B cell (primary cell): ENCODE results near the gene HTRA3. TPM values are rescaled to one million over a fixed set of nuclear protein-coding genes. Genes with fewer than 3 reads are reported as not detected.

Source experiments
- ATAC-seq: fragments of 200-7000 bp; cut with Tn5 transposase; one replicate; pipeline ENCODE4 v1.10.0; 2021; ENCODE audit warnings: low read depth, mild to moderate bottlenecking, moderate number of reproducible peaks, moderate library complexity
- CTCF ChIA-PET: fragments of 350-600 bp; sonication (Branson Sonifier 250); formaldehyde crosslinking; loops from one replicate; lab custom pipeline; 2021; ENCODE audit warnings: antibody characterized with exemption, inconsistent platforms; lab: Charles Lee
- POLR2A ChIA-PET: fragments of 350-600 bp; sonication (Branson Sonifier 250); formaldehyde crosslinking; loops from one replicate; lab custom pipeline; 2021; ENCODE audit warnings: antibody characterized with exemption; lab: Charles Lee
- DNase-seq: peaks from one replicate; pipeline ENCODE4 v3.0.0; 2013
- H2AFZ ChIP-seq: 2 replicates; pipeline ENCODE4 v1.6.1; 2012; ENCODE audit warnings: mild to moderate bottlenecking, low read depth, low read length; ENCODE audit not compliant: insufficient read depth, poor library complexity, severe bottlenecking
- H3K27ac ChIP-seq, 2 donors: 1 replicate in 1 of 2; 2 replicates in 1 of 2; pipeline ENCODE4 v1.5.1; 2012 to 2013; ENCODE audit warnings: low read length in 2 of 2, mild to moderate bottlenecking in 2 of 2, moderate library complexity in 1 of 2
- H3K27me3 ChIP-seq, 4 experiments: fragments of 200-600 bp in 1 of 4; sonication (generic) in 1 of 4; replicated peaks in 1 of 4; 1 replicate in 2 of 4; 2 replicates in 2 of 4; pipeline versions ENCODE4 v1.6.1 to v1.7.0; 2013 to 2016; ENCODE audit warnings: low read length in 3 of 4, mild to moderate bottlenecking in 2 of 4, mixed read lengths in 1 of 4, moderate library complexity in 1 of 4; ENCODE audit not compliant: insufficient read depth in 4 of 4, control insufficient read depth in 3 of 4; ENCODE audit errors: control extremely low read depth in 1 of 4
- H3K36me3 ChIP-seq, 2 experiments: replicated peaks in 1 of 2; 1 replicate in 1 of 2; 2 replicates in 1 of 2; pipeline versions ENCODE4 v1.6.1 to v1.7.1; 2013; ENCODE audit warnings: low read length in 1 of 2; ENCODE audit not compliant: insufficient read depth in 2 of 2, control insufficient read depth in 1 of 2; ENCODE audit errors: control extremely low read depth in 1 of 2, extremely low read depth in 1 of 2
- H3K4me1 ChIP-seq, 2 donors: fragments of 200-600 bp in 1 of 2; sonication (generic) in 1 of 2; 1 replicate in 1 of 2; 2 replicates in 1 of 2; pipeline versions ENCODE4 v1.5.1 to v1.6.1; 2013 to 2017; ENCODE audit warnings: low read length in 2 of 2; ENCODE audit not compliant: control insufficient read depth in 2 of 2, insufficient read depth in 2 of 2
- H3K4me2 ChIP-seq: replicated peaks from 2 replicates; pipeline ENCODE3; 2012; ENCODE audit warnings: mild to moderate bottlenecking, low read depth, low read length; ENCODE audit not compliant: poor library complexity, severe bottlenecking
- H3K4me3 ChIP-seq, 5 experiments: fragments of 200-600 bp in 1 of 5; sonication (generic) in 1 of 5; 1 replicate in 3 of 5; 2 replicates in 2 of 5; pipeline versions ENCODE4 v1.5.1 to v1.7.0; 2011 to 2016; ENCODE audit warnings: low read length in 4 of 5, mild to moderate bottlenecking in 4 of 5, low read depth in 2 of 5, control low read depth in 1 of 5, moderate library complexity in 1 of 5; ENCODE audit not compliant: insufficient read depth in 1 of 5; ENCODE audit errors: control extremely low read depth in 1 of 5, extremely low read depth in 1 of 5
- H3K79me2 ChIP-seq: fragments of 200-600 bp; sonication (generic); one replicate; pipeline ENCODE4 v1.6.0; 2016; ENCODE audit warnings: low read length; ENCODE audit not compliant: control insufficient read depth, insufficient read depth
- H3K9ac ChIP-seq: fragments of 200-600 bp; sonication (generic); 2 replicates; pipeline ENCODE4 v1.6.1; 2017; ENCODE audit warnings: mild to moderate bottlenecking, low read length, moderate library complexity
- H3K9me3 ChIP-seq, 3 donors: one replicate each; pipeline versions ENCODE4 v1.6.1 to v1.7.1; 2013; ENCODE audit warnings: low read length in 2 of 3; ENCODE audit not compliant: control insufficient read depth in 2 of 3, insufficient read depth in 1 of 3; ENCODE audit errors: control extremely low read depth in 1 of 3
- H4K20me1 ChIP-seq: 2 replicates; pipeline ENCODE4 v1.6.0; 2012; ENCODE audit warnings: mild to moderate bottlenecking, low read length; ENCODE audit not compliant: insufficient read depth, control insufficient read depth, poor library complexity, severe bottlenecking
- H3K27ac Mint-ChIP-seq: one replicate; pipeline ENCODE4 v1.8.0; 2021; ENCODE audit warnings: mixed read lengths
- H3K27me3 Mint-ChIP-seq: one replicate; pipeline ENCODE4 v1.8.0; 2021; ENCODE audit warnings: mixed read lengths
- H3K4me1 Mint-ChIP-seq: one replicate; pipeline ENCODE4 v1.8.0; 2021; ENCODE audit warnings: mixed read lengths
- H3K4me3 Mint-ChIP-seq: one replicate; pipeline ENCODE4 v1.8.0; 2021; ENCODE audit warnings: mixed read lengths
- H3K9me3 Mint-ChIP-seq: one replicate; pipeline ENCODE4 v1.8.0; 2022; ENCODE audit warnings: mixed read lengths; ENCODE audit not compliant: insufficient read depth
- CTCF ChIP-seq: fragments of 200-600 bp; IDR thresholded peaks from one replicate; pipeline ENCODE4 v1.8.0; 2022; ENCODE audit warnings: antibody characterized with exemption, mild to moderate bottlenecking
- EZH2 ChIP-seq: IDR thresholded peaks from 2 replicates; pipeline ENCODE4 v1.6.1; 2012; ENCODE audit warnings: borderline replicate concordance, low read depth, mild to moderate bottlenecking, moderate library complexity, low read length; ENCODE audit not compliant: insufficient read depth, poor library complexity, severe bottlenecking
- WGBS: methylation state at CpG from one replicate; pipeline ENCODE4 v1.1.5; 2013; ENCODE audit warnings: missing lambda C conversion rate; ENCODE audit not compliant: insufficient coverage; 5-methylcytosine and 5-hydroxymethylcytosine counted together
- intact Hi-C: fragments of 100-400 bp; cut with micrococcal nuclease; formaldehyde crosslinking; loops from one replicate; pipeline ENCODE4 v1.10.0; 2022
- polyA plus RNA-seq: library from polyadenylated mRNA; depleted of rRNA; stranded (reverse); fragments of >200 nt; gene quantifications from 2 replicates; pipeline ENCODE4 v1.2.3, GENCODE V29; 2012
- total RNA-seq, 2 donors: library from RNA; stranded (reverse); fragments of 120-200 nt in 1 of 2; gene quantifications; 1 replicate in 1 of 2; 2 replicates in 1 of 2; pipeline versions ENCODE4 v1.2.3 to v1.2.4, GENCODE V29; 2013 to 2022

Gene HTRA3
- total and polyA plus RNA-seq, 2 donors (not counting 1 experiment from before 2014, with no cell fraction given): not detected

DNA sequence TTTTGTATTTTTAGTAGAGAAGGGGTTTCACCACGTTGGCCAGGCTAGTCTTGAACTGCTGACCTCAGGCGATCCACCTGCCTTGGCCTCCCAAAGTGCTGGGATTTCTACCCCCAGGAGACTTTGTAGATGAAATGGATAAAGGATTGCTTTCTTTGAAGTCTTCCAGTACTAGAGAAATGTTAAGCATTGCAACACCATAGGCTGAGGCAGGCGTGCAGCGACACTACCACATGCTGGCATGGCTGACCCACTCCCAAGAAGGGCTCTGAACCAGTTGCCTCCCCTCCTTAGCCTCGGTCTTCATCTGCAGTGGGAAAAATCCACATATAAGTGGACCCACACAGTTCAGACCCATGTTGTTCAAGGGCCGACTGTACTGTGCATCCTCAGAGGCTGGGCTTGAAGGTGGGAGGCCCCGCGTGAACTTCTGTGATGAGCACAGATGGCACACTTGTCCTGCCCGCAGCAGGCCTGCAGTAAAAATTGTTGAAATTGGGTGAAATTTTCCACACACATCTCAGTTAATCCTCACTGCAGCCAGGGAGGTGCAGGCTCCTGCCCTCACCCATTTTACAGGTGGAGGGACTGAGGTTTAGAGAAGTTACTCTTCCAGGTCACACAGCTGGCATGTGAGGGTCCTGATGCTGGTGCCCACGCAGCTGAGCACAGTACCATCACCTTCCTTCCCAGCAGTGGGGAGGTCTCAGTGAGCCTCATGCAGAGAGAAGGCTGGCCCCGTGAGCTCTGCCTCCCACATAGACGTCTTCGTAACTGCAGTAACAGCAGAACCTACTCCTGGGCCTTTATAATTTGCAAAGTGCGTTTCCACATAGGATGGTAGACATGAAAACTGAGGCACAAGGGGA is 35.5 kb downstream of the HTRA3 start:
- no peaks in the 10 kb centered on the region for H3K27me3 ChIP-seq
- no peak overlapping the region for H3K27ac ChIP-seq
- no peak overlapping the region for H3K4me2 ChIP-seq
- Mint-ChIP-seq H3K4me3 (no peak overlapping the region), H3K4me1 (no peaks in the 10 kb centered on the region), H3K9me3 (peaks cover 3% of the 10 kb centered on the region), H3K27ac (no peak overlapping the region), H3K27me3 (peaks cover 17% of the 10 kb centered on the region)
- ChIA-PET CTCF (no interaction called here), POLR2A (no interaction called here)
- no peaks in the 10 kb centered on the region for H3K36me3 ChIP-seq
- H2AFZ ChIP-seq: no peak overlapping the region
- no peaks in the 10 kb centered on the region for H3K79me2 ChIP-seq
- H4K20me1 ChIP-seq: no peaks in the 10 kb centered on the region
- H3K4me1 ChIP-seq: no peaks in the 10 kb centered on the region
- no peak for ATAC-seq
- WGBS: 95% methylated on average over 12 of the region's 14 CpGs
- H3K9me3 ChIP-seq: peaks cover 0 to 15% (median 0%) of the 10 kb centered on the region in 3 donors
- DNase-seq: no peak
- H3K9ac ChIP-seq: no peak overlapping the region
- no peak overlapping the region for H3K4me3 ChIP-seq
- intact Hi-C loops: no loop called here
- TF ChIP-seq CTCF (no peak), EZH2 (no peak)

DNA sequence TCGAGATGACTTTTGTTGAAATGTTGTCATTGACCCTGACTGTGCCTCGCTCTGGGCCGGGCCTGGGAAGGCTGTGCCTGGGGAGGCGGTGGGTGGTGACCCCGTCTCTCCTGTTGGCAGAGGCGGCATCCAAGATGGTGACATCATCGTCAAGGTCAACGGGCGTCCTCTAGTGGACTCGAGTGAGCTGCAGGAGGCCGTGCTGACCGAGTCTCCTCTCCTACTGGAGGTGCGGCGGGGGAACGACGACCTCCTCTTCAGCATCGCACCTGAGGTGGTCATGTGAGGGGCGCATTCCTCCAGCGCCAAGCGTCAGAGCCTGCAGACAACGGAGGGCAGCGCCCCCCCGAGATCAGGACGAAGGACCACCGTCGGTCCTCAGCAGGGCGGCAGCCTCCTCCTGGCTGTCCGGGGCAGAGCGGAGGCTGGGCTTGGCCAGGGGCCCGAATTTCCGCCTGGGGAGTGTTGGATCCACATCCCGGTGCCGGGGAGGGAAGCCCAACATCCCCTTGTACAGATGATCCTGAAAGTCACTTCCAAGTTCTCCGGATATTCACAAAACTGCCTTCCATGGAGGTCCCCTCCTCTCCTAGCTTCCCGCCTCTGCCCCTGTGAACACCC is 36.4 kb downstream of the HTRA3 start:
- ChIA-PET POLR2A (no interaction called here), CTCF (no interaction called here)
- Histone ChIP-seq H3K27ac (no peak overlapping the region), H3K36me3 (no peaks in the 10 kb centered on the region), H3K4me1 (no peaks in the 10 kb centered on the region), H2AFZ (no peak overlapping the region), H3K9ac (no peak overlapping the region), H4K20me1 (no peaks in the 10 kb centered on the region), H3K4me3 (no peak overlapping the region), H3K79me2 (no peaks in the 10 kb centered on the region), H3K27me3 (no peaks in the 10 kb centered on the region), H3K9me3 (peaks cover 0 to 15% (median 0%) of the 10 kb centered on the region in 3 donors), H3K4me2 (no peak overlapping the region)
- no peak for DNase-seq
- H3K27me3 Mint-ChIP-seq: peaks cover 20% of the 10 kb centered on the region
- no peaks in the 10 kb centered on the region for H3K4me1 Mint-ChIP-seq
- no peak overlapping the region for H3K4me3 Mint-ChIP-seq
- intact Hi-C loops: no loop called here
- TF ChIP-seq EZH2 (no peak), CTCF (no peak)
- 94% methylated on average over 35 of the region's 35 CpGs for WGBS
- no peaks in the 10 kb centered on the region for H3K9me3 Mint-ChIP-seq
- no peak overlapping the region for H3K27ac Mint-ChIP-seq
- no peak for ATAC-seq
